OCI-LY1 (cell line): ENCODE data around the gene CBY3.

ENCODE experiments used
- H2AFZ ChIP-seq: fragments of 200-600 bp; sonication (generic), shearing (Covaris generic); 2 replicates; pipeline ENCODE4 v1.6.0; 2014; ENCODE audit warnings: antibody characterized with exemption, mild to moderate bottlenecking, low read length
- H3F3A ChIP-seq: fragments of 200-600 bp; sonication (generic), shearing (Covaris generic); 2 replicates; pipeline ENCODE4 v1.6.0; 2014; ENCODE audit warnings: mild to moderate bottlenecking, antibody characterized with exemption, low read length, moderate library complexity; ENCODE audit not compliant: insufficient read depth
- H3K27ac ChIP-seq: fragments of 200-600 bp; sonication (generic); 2 replicates; pipeline ENCODE4 v1.5.1; 2014; ENCODE audit warnings: low read length, mixed run types, mild to moderate bottlenecking, low read depth; ENCODE audit not compliant: poor library complexity, severe bottlenecking
- H3K27me3 ChIP-seq: fragments of 200-600 bp; sonication (generic); 2 replicates; pipeline ENCODE4 v1.6.0; 2014; ENCODE audit warnings: antibody characterized with exemption, mild to moderate bottlenecking, low read length, moderate library complexity; ENCODE audit not compliant: insufficient read depth
- H3K36me3 ChIP-seq: fragments of 200-600 bp; sonication (generic); 2 replicates; pipeline ENCODE4 v1.6.1; 2014; ENCODE audit warnings: mild to moderate bottlenecking, antibody characterized with exemption, low read length, moderate library complexity, mixed read lengths; ENCODE audit not compliant: insufficient read depth
- H3K4me1 ChIP-seq: fragments of 200-600 bp; sonication (generic); 2 replicates; pipeline ENCODE4 v1.5.1; 2014; ENCODE audit warnings: mild to moderate bottlenecking, low read length, moderate library complexity; ENCODE audit not compliant: insufficient read depth, severe bottlenecking
- H3K4me2 ChIP-seq: fragments of 200-600 bp; sonication (generic), shearing (Covaris generic); 2 replicates; pipeline ENCODE4 v1.6.1; 2014; ENCODE audit warnings: low read length
- H3K4me3 ChIP-seq: fragments of 200-600 bp; sonication (generic); 2 replicates; pipeline ENCODE4 v1.5.1; 2014; ENCODE audit warnings: low read length, low read depth, mild to moderate bottlenecking, mixed read lengths; ENCODE audit not compliant: poor library complexity, severe bottlenecking
- H3K79me2 ChIP-seq: fragments of 200-600 bp; shearing (Covaris generic); 2 replicates; pipeline ENCODE4 v1.6.1; 2016; ENCODE audit warnings: mixed run types, low read length, mixed read lengths; ENCODE audit not compliant: insufficient read depth
- H3K9ac ChIP-seq: fragments of 200-600 bp; sonication (generic), shearing (Covaris generic); 2 replicates; pipeline ENCODE4 v1.6.1; 2014; ENCODE audit warnings: mild to moderate bottlenecking, low read length, mixed read lengths
- H3K9me2 ChIP-seq: fragments of 200-600 bp; sonication (generic), shearing (Covaris generic); 2 replicates; pipeline ENCODE4 v1.6.1; 2014; ENCODE audit warnings: low read depth, mild to moderate bottlenecking, low read length, mixed read lengths
- H3K9me3 ChIP-seq: fragments of 200-600 bp; shearing (Covaris generic); 2 replicates; pipeline ENCODE4 v1.6.1; 2014; ENCODE audit warnings: low read length, mixed read lengths
- H4K20me1 ChIP-seq: fragments of 200-600 bp; sonication (generic), shearing (Covaris generic); 2 replicates; pipeline ENCODE4 v1.6.0; 2016; ENCODE audit warnings: mild to moderate bottlenecking, low read length; ENCODE audit not compliant: insufficient read depth
- CTCF ChIP-seq: fragments of 200-600 bp; sonication (generic), shearing (Covaris generic); IDR thresholded peaks from 2 replicates; pipeline ENCODE4 v1.5.1; 2017; ENCODE audit warnings: mild to moderate bottlenecking, antibody characterized with exemption, low read length, moderate library complexity, mixed read lengths
- EZH2 ChIP-seq: fragments of 200-600 bp; sonication (generic), shearing (Covaris generic); IDR thresholded peaks from 2 replicates; pipeline ENCODE4 v1.8.0; 2017; ENCODE audit warnings: borderline replicate concordance, mixed run types, mild to moderate bottlenecking, antibody characterized with exemption, low read length, moderate library complexity, mixed read lengths

CBY3 gene

GRCh38 chr5:179720222-179720621 is 39.4 kb upstream of the CBY3 start:
- Histone ChIP-seq H3K4me1 (no peaks in the 10 kb centered on the region), H3K9me2 (no peaks in the 10 kb centered on the region)

GRCh38 chr5:179716286-179716685 is 35.5 kb upstream of the CBY3 start:
- no peaks in the 10 kb centered on the region for H3K4me1 ChIP-seq
- H3K79me2 ChIP-seq, result no peaks in the 10 kb centered on the region
- H3K9me3 ChIP-seq, result no peaks in the 10 kb centered on the region
- H3K27ac ChIP-seq, result no peak overlapping the region
- H3K27me3 ChIP-seq, result no peaks in the 10 kb centered on the region
- no peaks in the 10 kb centered on the region for H4K20me1 ChIP-seq
- TF ChIP-seq CTCF (no peak), EZH2 (no peak)
- no peaks in the 10 kb centered on the region for H3K9me2 ChIP-seq
- peaks cover 96% of the 10 kb centered on the region for H3K36me3 ChIP-seq
- no peak overlapping the region for H2AFZ ChIP-seq
- H3F3A ChIP-seq, result no peaks in the 10 kb centered on the region
- H3K4me2 ChIP-seq, result no peak overlapping the region
- H3K4me3 ChIP-seq, result no peak overlapping the region
- H3K9ac ChIP-seq, result no peak overlapping the region

More at GRCh38 chr5:179720222-179720621, 39.4 kb upstream of the CBY3 start:
- no peaks in the 10 kb centered on the region for H4K20me1 ChIP-seq
- no peak overlapping the region for H3K9ac ChIP-seq
- H3F3A ChIP-seq, result no peaks in the 10 kb centered on the region; the same call in 1 of the 2 replicates
- H3K4me2 ChIP-seq, result no peak overlapping the region
- no peaks in the 10 kb centered on the region for H3K9me3 ChIP-seq
- H3K4me3 ChIP-seq, result no peak overlapping the region
- H3K27ac ChIP-seq, result no peak overlapping the region
- H2AFZ ChIP-seq, result no peak overlapping the region
- TF ChIP-seq EZH2, result no peak
- TF ChIP-seq CTCF, result no peak
- H3K27me3 ChIP-seq, result no peaks in the 10 kb centered on the region
- H3K79me2 ChIP-seq, result no peaks in the 10 kb centered on the region
- peaks cover 97% of the 10 kb centered on the region for H3K36me3 ChIP-seq

- Histone ChIP-seq H3K9me3 (no peaks in the 10 kb centered on the region), H3K4me2 (peak overlapping the region; percentile 74), H3K79me2 (peaks cover 61% of the 10 kb centered on the region), H3K4me3 (peak overlapping the region; percentile 86), H3K36me3 (peaks cover 49% of the 10 kb centered on the region), H3K4me1 (peaks cover 29% of the 10 kb centered on the region), H4K20me1 (no peaks in the 10 kb centered on the region), H3K27me3 (no peaks in the 10 kb centered on the region), H2AFZ (no peak overlapping the region), H3F3A (no peaks in the 10 kb centered on the region), H3K27ac (peak overlapping the region; percentile 56), H3K9ac (peak overlapping the region; percentile 93), H3K9me2 (no peaks in the 10 kb centered on the region)
- TF ChIP-seq EZH2, result no peak
- TF ChIP-seq CTCF, result no peak
These were observed 19.6 kb upstream of the CBY3 start for GRCh38 chr5:179700401-179700918.
